Medulla oblongata (tissue), 1 donor: Measurements from ENCODE around the gene LRPAP1.
A peak's percentile ranks its signal among the peaks of the same experiment; 100 is the strongest.

Source experiments
- DNase-seq: peaks from one replicate; pipeline ENCODE4 v3.0.0-alpha.2; 2015; ENCODE audit errors: extremely low spot score

The LRPAP1 gene

DNA sequence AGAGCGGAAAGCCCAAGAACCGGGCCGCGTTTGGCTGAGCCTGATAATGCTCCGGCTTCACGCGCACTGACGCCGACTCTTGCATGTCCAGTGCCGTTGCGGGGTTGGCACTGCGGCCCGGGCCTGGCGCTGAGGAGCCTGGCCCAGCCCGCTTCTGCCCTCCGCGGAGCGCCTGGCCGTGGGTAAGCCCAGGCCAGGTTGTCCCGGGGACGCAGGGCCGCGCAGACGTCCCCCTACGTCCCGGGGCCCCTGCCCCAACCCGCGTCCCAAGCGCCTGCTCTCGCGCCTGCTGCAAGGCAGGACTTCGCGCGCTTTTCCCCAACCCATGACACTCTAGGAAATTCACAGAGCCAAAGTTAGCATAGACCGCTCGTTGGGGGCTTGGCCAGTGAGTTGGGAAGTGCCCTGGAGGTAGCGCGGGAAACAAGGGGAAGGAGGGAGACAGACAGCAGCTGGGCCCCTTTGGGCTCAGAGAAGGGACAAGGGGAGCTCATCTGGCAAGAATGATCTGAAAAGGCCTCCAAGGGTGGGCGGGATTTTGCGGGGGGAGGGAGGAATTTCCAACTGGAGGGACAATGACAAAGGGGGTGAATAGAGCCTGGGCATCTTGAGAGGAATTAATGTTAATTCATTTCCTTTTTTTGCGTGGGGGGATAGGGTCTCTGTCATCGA, 665 bp upstream of the LRPAP1 start:
- peak; percentile 27 for DNase-seq

DNA sequence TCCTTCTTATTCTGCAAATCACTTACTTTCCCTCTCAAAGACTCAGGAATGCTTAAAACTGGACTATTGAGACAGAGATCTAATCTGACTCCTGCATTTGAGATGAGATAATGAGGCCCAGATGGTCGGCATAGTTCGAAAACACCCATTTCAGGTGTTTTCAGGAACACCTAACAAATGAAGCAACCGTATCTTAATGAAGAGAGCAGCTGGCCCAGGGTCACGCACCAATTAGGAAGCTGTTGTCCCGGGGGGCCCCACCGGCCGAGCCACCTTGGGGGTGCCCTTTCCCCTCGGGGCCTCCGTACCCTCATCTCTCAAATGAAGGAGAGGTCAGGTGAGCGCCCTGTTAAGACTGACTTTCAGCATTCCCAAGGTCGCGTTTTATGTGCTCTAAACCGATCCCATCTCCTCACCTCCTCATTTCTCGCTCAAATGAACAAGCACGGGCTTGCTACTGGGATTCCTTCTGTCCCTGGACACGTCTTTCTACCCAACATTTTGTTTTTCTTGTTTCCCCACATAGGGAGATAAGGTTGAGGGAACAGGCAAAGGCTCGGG, 824 bp downstream of the LRPAP1 start:
- DNase-seq: no peak

DNA sequence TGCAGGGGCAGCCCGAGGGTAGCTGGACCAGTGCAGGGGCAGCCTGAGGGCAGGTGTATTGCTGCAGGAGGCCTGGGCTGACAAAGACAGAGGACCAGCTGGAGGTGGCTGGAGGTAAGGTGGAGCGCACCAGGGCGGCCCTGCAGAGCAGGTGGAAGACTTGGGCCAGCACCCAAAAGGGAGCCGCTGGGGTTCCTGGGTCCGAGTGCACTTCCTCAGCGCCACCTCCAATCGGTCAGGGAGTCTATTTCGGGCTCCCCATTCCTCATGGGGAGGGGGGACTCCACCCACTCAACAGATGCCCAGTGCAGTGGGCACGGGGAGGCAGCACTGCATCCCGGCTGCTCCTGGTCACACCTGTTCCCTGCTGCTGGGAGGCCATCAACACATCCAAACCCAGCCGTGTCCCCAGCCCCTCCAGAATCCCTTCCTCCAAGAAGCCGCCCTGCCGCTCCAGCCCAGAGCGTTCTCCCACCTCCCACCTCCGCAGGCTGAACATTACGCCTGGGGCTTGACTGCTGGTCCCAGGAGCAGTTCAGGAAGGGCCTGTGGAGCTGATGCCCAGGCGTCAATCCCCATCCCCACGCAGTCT, 1.5 kb downstream of the LRPAP1 start:
- DNase-seq: no peak

- DNase-seq: no peak
These were observed 2.2 kb downstream of the LRPAP1 start for GRCh38 chr4:3530051-3530450.

DNA sequence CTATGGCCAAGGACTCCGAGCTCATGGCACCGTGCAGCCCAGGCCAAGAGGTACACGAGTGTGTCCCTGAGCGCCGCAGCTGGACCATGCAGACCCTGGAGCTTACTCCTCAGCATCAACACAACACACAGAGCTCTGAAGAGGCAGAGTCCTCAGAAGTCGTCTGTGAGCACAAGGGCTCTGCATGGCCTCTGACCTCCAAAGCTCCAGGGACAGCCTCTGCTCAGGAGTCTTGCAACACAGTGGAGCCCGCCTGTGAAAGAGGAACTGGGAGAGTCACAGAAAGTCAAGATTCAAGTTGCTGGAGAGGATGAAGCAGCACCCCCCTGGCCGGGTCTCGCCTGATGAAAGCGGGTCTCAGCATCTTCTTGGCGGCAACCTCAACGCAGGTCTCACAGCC, 2.9 kb downstream of the LRPAP1 start:
- DNase-seq: peak; percentile 73

DNA sequence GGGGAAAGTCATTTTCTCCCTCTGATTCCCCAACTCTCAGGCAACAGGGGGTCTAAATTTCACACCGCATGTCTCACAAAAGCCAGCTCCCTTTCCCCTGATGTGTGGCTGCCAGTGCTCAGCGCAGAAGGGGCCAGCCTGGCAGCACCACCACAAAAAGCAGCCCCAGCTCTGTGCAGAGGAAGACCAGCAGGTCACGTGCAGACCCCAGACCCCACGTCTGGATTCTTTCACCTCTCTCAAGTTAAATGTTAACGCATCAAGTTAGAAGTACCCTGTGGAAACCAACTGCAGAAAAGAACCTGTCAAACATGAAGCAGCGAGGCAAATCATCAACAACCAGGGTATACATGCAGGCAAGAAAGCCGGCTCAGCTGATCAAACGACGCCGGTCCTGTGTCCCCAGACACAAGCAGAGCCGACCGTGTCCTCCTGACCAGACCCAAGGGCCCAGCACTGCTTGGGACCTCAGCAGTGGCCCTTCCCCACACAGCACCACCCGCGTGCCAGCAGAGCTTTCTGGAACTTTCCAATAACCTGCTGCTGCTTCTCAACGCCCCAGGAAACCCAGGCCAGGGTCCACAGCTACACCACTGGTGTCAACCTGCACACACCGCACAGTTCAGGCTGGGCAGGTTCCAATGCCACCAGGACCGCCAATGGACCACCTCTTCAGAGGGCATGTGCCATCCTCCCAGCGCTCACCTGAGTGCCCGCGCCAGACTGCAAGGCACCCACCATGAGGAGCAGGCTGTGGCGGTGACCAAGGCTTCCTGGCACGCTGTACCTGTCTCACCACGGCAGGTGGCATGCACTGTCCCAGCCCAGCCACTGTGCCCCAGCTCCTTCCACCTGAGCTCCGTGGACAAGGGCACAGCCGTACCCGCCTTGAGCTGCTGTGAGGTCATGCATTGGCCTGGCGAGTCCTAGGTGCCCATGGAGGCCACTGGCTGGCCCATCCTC, 4.0 kb downstream of the LRPAP1 start:
- DNase-seq: no peak

DNA sequence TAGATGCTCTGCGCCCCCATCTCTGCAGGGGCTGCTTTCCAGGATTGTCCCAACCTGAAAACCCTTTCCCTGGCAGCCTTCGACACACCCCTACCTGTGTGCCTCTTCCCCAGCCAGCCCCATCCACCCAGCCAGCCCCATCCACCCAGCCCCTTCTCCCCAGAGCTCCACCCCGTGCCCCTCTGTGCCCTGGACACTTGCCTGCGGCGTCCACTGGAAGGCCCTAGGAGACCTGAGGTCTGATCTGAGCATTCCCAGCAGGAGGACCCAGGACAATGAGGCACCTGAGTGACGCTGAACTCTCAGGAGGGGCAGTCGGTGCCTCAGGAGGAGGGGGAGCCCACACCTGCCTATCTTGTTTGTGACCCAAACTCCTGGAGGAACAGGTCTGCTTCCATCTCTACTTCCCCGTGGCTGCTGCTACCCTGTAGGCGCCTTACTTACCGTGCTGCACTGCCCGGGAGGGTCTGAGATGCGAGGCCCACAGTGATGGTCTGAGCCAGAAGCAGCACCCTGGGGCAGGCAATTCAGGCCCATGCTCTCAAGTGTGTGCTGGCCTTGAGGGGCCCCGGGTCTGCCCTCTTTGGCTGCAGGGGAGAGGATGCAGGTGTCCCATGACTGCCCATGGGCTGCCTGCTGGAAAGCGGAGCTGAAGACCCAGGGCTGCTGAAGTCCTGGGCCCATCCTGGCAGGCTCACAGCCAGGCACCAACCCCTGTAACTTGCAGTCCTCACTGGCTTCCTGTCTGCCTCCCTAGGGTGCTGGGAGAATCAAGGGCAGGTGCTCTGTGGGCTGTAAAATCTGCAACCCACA, 4.9 kb downstream of the LRPAP1 start:
- no peak for DNase-seq

- DNase-seq: no peak
These were observed 5.8 kb downstream of the LRPAP1 start for GRCh38 chr4:3526456-3526855.

- DNase-seq: no peak
These were observed 6.4 kb downstream of the LRPAP1 start for GRCh38 chr4:3525532-3526430.

GRCh38 chr4:3524920-3525319, 7.3 kb downstream of the LRPAP1 start:
- DNase-seq: no peak

GRCh38 chr4:3524349-3524748, 7.9 kb downstream of the LRPAP1 start:
- no peak for DNase-seq

- DNase-seq: no peak
These were observed 8.5 kb downstream of the LRPAP1 start for GRCh38 chr4:3523628-3524221.

DNA sequence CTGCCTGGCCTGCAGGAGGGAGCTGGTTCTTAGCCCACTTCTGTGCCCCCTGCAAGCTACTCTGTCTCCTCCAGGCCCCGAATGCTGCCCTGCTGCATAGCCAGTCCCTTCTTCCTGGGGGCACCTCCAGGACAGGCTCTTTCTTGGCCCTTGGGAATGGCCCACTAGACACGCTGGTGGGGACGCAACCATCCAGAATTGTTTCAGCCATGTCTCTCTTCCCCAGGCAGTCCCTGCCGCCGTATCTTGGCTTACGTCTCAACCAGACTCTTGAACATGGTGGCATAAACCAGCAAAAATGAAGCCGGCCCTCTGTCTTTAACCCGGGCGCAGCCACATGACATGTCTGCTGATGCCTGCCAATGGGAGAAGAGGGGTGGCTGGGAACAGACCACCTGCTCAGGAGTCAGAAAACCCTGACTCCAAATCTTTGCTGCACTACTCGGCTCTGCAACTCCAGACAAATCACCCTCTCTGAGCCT, 9.0 kb downstream of the LRPAP1 start:
- DNase-seq: no peak

GRCh38 chr4:3522651-3523050, 9.6 kb downstream of the LRPAP1 start:
- no peak for DNase-seq

DNA sequence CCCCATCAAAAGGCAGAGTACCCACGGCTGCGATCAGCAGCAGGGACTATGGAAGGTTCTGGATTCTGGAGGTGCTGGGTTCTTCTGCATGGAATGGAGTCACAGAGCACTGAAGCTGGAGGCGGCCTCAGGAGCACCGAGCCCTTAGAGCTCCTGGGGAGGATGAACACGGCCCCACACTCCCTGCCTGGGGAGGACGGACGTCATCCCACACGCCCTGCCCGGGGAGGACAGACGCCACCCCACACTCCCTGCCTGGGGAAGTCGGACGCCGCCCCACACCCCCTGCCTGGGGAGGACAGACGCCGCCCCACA, 9.9 kb downstream of the LRPAP1 start:
- DNase-seq: no peak

DNA sequence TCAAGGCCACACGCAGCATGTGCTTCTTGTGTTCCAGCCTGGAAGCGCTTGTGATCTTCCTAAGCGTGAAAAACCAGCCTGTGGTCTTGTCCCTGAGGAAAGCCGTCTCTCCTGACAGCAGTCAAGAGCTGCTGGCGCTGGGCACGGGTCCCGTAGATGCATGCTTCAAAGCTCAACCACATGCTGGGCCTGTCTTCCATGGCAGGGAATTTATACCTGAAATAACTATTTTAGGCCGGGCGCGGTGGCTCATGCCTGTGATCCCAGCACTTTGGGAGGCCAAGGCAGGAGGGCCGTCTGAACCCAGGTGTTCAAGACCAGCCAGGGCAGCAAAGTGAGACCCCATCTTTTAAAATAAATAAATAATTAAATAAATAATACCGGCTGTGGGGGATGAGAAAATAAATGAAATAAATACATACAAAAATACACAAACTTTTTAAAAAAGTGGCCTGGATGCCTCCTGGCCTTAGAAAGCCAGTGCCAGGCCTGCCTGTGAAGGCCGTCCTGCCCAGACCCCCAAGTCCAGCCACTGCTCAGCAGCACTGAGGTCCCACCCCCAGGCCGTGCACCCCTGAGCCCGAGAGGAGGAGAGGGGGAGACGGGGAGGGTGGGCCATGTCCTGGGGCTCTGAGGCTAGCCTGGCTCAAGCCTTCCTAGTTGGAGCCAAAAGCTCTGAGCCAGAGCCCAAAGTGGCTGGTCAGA, 10.4 kb downstream of the LRPAP1 start:
- no peak for DNase-seq

GRCh38 chr4:3520796-3521600, 11.2 kb downstream of the LRPAP1 start:
- no peak for DNase-seq

GRCh38 chr4:3520276-3520675, 11.9 kb downstream of the LRPAP1 start:
- no peak for DNase-seq
